ENCODE measurements around the gene OSBPL1A. TPM values are rescaled to one million over a fixed set of nuclear protein-coding genes. Genes with fewer than 3 reads are reported as not detected.

Gene OSBPL1A
- polyA plus RNA-seq, 3 donors: 45.4 to 55.4 (median 52.0) TPM

GRCh38 chr18:24204904-24205303 is 192.7 kb downstream of the OSBPL1A start:
- DNase-seq (ENCODE audit: extremely low read depth in 1 of 11, low read depth in 9 of 11, low spot score in 4 of 11): no peak

GRCh38 chr18:24201699-24202687 is 195.6 kb downstream of the OSBPL1A start:
- DNase-seq (ENCODE audit: extremely low read depth in 1 of 11, low read depth in 9 of 11, low spot score in 4 of 11): no peak

- no peak for DNase-seq (ENCODE audit: extremely low read depth in 1 of 11, low read depth in 9 of 11, low spot score in 4 of 11)
These were observed 196.9 kb downstream of the OSBPL1A start for GRCh38 chr18:24200494-24201290.

- DNase-seq (ENCODE audit: extremely low read depth in 1 of 11, low read depth in 9 of 11, low spot score in 4 of 11): no peak
These were observed 198.2 kb downstream of the OSBPL1A start for GRCh38 chr18:24199372-24199962.

GRCh38 chr18:24198461-24198860 is 199.2 kb downstream of the OSBPL1A start:
- no peak for DNase-seq (ENCODE audit: extremely low read depth in 1 of 11, low read depth in 9 of 11, low spot score in 4 of 11)

GRCh38 chr18:24197412-24197811 is 200.2 kb downstream of the OSBPL1A start:
- DNase-seq (ENCODE audit: extremely low read depth in 1 of 11, low read depth in 9 of 11, low spot score in 4 of 11): no peak

- DNase-seq (ENCODE audit: extremely low read depth in 1 of 11, low read depth in 9 of 11, low spot score in 4 of 11): no peak
These were observed 200.9 kb downstream of the OSBPL1A start for GRCh38 chr18:24196764-24197163.

- no peak for DNase-seq (ENCODE audit: extremely low read depth in 1 of 11, low read depth in 9 of 11, low spot score in 4 of 11)
These were observed 202.1 kb downstream of the OSBPL1A start for GRCh38 chr18:24195296-24196053.

GRCh38 chr18:24190590-24190989 is 207.0 kb downstream of the OSBPL1A start:
- DNase-seq (ENCODE audit: extremely low read depth in 1 of 11, low read depth in 9 of 11, low spot score in 4 of 11): no peak

GRCh38 chr18:24189664-24190346 is 207.8 kb downstream of the OSBPL1A start:
- no peak for DNase-seq (ENCODE audit: extremely low read depth in 1 of 11, low read depth in 9 of 11, low spot score in 4 of 11)

- no peak for DNase-seq (ENCODE audit: extremely low read depth in 1 of 11, low read depth in 9 of 11, low spot score in 4 of 11)
These were observed 208.6 kb downstream of the OSBPL1A start for GRCh38 chr18:24189007-24189528.

GRCh38 chr18:24188120-24188519 is 209.5 kb downstream of the OSBPL1A start:
- DNase-seq (ENCODE audit: extremely low read depth in 1 of 11, low read depth in 9 of 11, low spot score in 4 of 11): no peak

GRCh38 chr18:24187689-24188088 is 209.9 kb downstream of the OSBPL1A start:
- no peak for DNase-seq (ENCODE audit: extremely low read depth in 1 of 11, low read depth in 9 of 11, low spot score in 4 of 11)

- no peak for DNase-seq (ENCODE audit: extremely low read depth in 1 of 11, low read depth in 9 of 11, low spot score in 4 of 11)
These were observed 210.6 kb downstream of the OSBPL1A start for GRCh38 chr18:24187049-24187448.

- no peak for DNase-seq (ENCODE audit: extremely low read depth in 1 of 11, low read depth in 9 of 11, low spot score in 4 of 11)
These were observed 211.8 kb downstream of the OSBPL1A start for GRCh38 chr18:24185805-24186204.

GRCh38 chr18:24181806-24182205 is 215.8 kb downstream of the OSBPL1A start:
- DNase-seq (ENCODE audit: extremely low read depth in 1 of 11, low read depth in 9 of 11, low spot score in 4 of 11): no peak

GRCh38 chr18:24180048-24180447 is 217.6 kb downstream of the OSBPL1A start:
- DNase-seq (ENCODE audit: extremely low read depth in 1 of 11, low read depth in 9 of 11, low spot score in 4 of 11): no peak

- no peak for DNase-seq (ENCODE audit: extremely low read depth in 1 of 11, low read depth in 9 of 11, low spot score in 4 of 11)
These were observed 220.0 kb downstream of the OSBPL1A start for GRCh38 chr18:24177499-24178133.

All from renal cortex interstitium (tissue), 11 donors.